NCI-H69 (cell line): Measurements from ENCODE around the gene EEA1.
A peak's percentile ranks its signal among the peaks of the same experiment; 100 is the strongest.

Experiments
- DNase-seq: peaks from one replicate; lab custom pipeline; 2025; lab: John Stamatoyannopoulos, UW

EEA1 gene

DNA sequence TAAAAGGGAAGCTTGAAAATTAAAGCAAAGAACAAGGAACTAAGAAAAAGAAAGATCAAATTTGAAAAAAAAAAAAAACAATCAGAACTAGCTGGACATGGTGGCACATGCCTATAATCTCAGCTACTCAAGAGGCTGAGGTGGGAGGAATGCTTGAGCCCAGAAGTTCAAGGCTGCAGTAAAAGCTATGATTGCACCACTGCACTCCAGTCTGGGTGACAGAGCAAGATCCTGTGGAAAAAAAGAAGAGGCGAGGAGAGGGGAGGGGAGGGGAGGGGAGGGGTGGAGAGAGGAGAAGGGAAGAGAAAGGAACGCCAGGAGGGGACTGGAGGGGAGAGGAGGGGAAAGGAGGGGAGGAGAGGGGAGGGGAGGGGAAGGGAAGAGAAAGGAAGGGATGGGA lies 43.0 kb downstream of the EEA1 start:
- peak; percentile 17 for DNase-seq

DNA sequence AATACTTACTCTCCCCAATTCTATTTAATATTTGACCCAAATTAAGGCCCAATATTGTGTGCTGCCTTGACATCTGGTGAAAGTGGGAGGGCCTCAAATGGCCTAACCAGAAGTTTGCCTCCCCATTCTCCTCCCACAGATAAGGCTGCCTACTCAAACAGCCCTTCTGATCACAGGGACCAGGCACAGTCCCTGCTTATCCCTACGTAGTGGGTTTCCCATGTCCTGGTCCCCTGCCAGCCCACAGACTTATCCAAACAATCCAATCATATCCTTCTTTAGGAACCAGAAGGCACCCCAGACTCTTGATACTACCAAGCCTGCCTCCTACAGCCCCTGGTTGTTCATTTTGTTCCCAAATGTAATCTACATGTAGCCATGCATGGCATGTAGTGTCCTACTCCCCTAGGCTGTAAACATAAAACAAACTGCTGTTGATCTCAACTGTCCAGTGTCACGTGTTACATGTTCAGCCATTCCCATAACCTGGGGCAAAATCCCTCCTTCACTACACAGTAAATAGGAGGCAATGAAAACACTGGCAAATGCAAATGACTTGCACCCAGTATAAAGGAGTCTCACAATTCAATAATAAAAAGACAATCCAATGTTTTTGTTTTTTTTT lies 49.3 kb downstream of the EEA1 start:
- no peak for DNase-seq

- DNase-seq, result no peak
Measured at GRCh38 chr12:92877904-92878303, 51.2 kb downstream of the EEA1 start.

- DNase-seq, result no peak
Measured at GRCh38 chr12:92876496-92876895, 52.6 kb downstream of the EEA1 start.

GRCh38 chr12:92871116-92871515 lies 58.0 kb downstream of the EEA1 start:
- DNase-seq, result no peak

DNA sequence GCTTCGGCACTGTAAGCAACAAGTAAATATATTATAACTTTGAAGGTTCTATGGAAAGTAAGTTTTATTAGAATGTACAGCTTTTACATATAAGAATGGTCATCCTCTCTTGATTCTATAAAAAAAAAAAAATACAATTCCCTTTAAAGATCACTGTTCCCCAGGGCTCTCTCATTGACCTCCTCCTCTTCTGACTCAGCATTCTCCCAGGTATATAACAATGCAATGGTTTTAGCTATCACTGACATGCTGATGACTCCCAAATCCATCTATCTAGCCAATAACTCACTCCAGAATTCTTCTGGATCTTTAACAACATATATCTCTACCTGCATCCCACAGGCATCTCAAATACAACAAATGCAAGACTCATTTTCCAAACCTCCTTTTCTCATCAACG lies 62.7 kb downstream of the EEA1 start:
- no peak for DNase-seq

GRCh38 chr12:92863251-92863650 lies 65.8 kb downstream of the EEA1 start:
- DNase-seq, result no peak

DNA sequence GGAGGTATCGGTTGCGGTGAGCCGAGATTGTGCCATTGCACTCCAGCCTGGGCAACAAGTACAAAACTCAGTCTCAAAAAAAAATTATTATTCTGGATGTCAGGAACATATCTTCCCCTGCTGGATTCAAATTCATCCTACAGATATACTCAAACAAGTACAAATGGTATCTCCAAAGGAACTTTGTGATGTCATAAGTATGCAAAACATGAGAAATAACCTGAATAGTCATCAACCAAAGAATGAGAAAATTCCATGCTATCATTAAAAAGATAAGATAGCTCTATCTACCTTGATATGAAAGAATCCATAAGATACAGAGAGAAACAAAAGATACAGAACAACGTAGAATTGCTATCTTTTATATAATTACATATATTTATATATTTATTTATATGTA lies 67.7 kb downstream of the EEA1 start:
- no peak for DNase-seq

GRCh38 chr12:92860521-92860920 lies 68.6 kb downstream of the EEA1 start:
- peak; percentile 50 for DNase-seq

DNA sequence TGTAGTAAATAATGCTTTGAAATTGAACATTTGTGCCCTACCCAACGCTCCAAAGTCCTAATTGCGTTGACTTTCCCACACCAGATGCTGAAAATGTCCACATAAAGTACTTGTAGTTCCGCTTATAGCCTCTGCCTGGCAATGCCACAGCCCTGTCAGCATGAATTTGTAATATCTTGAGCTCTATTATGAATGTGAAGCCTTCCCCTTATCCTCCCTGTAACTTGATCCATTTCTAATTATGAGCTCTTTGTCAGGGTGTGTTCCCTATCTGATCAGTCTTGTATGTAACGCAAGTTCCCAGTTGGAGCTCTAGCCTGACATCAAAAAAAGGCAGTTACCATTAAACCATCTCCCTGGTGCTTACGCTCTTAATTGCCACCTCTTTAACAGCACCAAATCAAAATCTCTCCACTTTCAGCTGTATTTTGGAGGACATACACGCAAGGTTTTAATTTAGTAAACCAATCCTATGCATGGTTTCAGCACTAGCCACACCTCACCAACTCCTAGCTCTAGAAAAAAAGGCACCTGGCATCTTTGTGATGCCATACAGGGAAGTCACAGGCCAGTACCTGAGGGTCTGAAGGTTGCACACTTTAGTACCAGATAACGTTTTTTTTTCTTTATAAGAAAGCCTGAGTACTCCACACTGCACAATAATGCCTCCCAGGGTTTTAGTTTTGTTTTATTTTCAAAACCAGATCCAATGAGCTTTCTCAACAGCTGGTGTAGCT lies 69.3 kb downstream of the EEA1 start:
- DNase-seq, result peak; percentile 97

- DNase-seq, result no peak
Measured at GRCh38 chr12:92857818-92858217, 71.3 kb downstream of the EEA1 start.

DNA sequence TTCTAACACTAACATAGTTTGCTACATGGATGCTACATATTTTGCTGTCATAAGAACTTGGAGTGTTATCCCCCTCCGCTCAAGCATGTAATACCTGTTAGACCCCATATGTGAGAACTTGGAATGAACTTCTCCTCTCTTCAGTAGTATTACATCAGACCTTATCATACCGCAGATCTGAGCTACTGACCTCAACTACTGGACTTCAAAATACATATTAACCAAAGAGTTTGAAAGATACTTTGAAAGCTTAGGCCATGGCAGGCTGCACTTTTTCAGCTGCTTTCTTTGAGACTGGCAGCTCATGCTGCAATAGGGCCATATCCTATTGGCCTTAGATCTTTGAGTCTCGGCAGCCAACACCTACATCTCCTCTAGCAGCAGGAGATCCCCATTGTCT lies 74.8 kb downstream of the EEA1 start:
- no peak for DNase-seq

GRCh38 chr12:92848740-92849139 lies 80.4 kb downstream of the EEA1 start:
- DNase-seq, result no peak

DNA sequence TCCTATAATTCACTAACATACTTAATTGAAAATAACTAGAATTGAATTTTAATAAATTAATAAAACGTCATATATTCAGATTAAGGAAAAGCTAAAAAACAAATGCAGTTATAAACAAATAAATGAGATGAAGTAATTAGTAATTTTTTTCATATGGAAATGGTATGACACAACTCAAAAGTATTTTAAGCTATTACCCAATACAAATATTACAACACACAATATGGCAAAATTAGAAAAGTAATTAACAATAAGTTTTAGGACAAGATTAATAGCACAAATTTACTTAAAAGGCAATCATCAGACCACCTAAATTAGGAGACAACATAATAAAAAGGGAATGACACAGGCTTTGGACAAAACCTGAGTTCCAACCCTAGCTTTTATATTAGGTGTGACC lies 81.7 kb downstream of the EEA1 start:
- no peak for DNase-seq

GRCh38 chr12:92845329-92845728 lies 83.8 kb downstream of the EEA1 start:
- DNase-seq, result peak; percentile 5

DNA sequence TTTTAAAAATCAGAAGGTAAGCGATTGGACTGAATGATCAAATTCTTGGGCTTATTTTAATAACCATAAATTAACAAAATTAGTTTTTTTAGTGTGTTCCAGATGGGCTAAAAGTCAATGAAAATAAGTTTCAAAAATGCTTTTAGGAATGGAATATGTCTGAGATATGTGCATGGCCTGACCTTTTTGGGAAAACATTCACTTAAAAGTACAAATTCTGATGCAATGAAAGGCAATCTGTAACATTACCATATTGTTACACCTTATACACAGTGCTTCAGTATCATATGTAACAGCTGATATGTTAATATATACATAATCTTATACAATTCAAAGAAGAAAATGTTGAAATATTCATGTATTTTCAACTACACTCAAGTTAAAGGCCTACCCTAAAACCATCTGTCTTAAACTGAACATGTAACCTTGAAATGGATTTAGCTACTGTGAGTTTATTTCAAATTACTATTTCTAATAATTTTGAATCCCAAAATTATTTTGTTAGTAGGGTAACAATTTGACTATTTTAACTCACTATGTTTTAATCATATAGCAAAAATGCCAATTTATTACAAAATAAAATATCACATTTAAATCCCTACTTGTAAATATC lies 84.8 kb downstream of the EEA1 start:
- no peak for DNase-seq

DNA sequence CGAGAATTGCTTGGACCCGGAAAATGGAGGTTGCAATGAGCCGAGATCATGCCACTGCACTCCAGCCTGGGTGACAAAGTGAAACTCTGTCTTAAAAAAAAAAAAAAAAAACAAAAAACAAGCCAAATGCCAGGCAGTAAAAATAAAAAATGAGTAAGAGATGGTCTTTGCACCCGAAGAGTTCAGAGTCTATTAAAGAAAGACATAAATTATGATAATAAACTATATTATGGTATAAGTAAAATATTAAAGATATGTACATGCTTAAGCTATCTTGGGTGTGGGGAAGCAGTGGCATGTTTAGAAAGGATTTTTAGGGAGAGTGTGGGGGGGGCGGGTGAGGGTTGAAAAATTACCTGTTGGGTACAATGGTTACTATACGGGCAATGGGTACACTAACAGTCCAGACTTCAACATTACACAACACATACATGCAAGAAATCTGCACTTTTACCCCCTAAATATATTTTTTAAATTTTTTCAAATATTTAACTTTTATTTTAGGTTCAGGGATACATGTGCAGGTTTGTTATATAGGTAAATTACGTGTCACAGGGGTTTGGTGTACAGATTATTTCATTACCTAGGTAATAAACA lies 99.3 kb downstream of the EEA1 start:
- DNase-seq, result no peak

- peak; percentile 8 for DNase-seq
Measured at GRCh38 chr12:92828565-92828964, 100.5 kb downstream of the EEA1 start.

DNA sequence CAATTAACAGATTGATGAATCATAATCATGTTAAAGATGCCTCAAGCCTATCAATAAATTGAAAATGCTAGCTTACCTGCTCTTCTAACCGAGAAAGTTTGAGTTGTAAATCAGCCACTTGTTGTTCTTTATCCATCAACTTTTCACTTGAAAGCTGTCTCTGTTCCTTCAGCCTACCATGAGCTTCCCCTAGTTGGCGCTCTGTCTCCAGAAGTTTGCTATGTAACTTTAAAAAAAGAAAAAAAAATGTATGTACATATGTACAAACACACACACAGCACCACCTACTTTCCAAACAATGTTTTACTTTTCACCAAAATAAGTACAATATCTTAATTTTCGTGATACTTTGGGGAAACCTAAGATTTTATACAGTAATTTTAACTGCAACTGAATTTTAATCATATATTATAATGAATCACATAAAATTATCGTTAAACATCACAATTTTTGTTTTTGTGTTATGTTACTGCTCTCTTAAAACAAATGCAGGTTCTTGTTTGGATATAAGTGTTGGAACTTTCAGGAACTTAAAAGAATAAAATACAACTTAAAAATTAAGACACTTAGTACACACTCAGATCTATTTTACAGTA lies 101.2 kb downstream of the EEA1 start:
- peak; percentile 62 for DNase-seq

- DNase-seq, result no peak
Measured at GRCh38 chr12:92821142-92821541, 108.0 kb downstream of the EEA1 start.

DNA sequence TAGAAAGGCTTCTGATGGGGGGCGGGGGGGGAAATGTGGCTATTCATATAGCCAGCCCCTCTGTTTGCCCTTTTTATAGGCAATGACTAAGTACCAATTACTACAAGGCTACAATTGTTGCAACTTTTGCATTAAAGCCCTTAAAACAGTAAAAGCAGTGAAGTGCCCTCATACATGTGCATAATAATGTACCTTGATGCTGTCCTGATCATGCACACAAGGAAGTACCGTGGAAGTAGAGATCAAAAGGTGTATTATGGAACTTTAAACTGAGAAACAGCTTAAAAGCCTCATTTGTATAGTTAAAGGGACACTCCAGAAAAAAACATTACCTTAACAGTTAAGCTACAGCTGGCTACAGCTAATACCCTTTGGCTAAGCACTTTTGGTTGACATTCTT lies 114.5 kb downstream of the EEA1 start:
- DNase-seq, result no peak

GRCh38 chr12:92810370-92810769 lies 118.7 kb downstream of the EEA1 start:
- DNase-seq, result no peak

DNA sequence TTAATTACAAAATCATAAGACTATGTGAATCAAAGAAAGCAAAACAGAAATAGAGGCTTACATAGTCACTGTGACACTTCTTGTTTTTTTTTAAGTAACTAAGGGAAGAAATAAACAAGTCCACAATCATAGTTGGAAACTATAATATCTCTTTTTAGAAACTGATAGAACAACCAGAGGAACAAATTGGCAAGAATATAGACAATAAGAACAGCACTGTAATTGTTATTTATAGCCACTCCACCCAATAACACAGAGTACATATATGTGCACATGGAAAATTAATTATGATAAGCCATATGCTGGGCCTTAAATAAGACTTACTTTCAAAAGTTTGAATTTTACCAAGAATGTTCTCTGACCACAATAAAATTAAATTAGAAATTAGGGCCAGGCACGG lies 125.2 kb downstream of the EEA1 start:
- DNase-seq, result no peak
